Testis (tissue), 3 donors: ENCODE results near the gene TTLL9. TPM values are rescaled to one million over a fixed set of nuclear protein-coding genes. Genes with fewer than 3 reads are reported as not detected.
"Not testable (repeated sequence)": the region's sequence is repeated elsewhere in the genome, so short reads cannot be mapped to it uniquely, and the experiment has no call there.

Experiments
- DNase-seq: peaks from one replicate; pipeline ENCODE4 v3.0.0-alpha.2; 2019
- H3K27ac ChIP-seq, 2 donors: fragments of 200-600 bp; sonication (generic); one replicate each; pipeline ENCODE4 v1.5.1; 2019
- H3K27me3 ChIP-seq: fragments of 200-600 bp; sonication (generic); one replicate; pipeline ENCODE4 v1.5.1; 2019
- H3K36me3 ChIP-seq: fragments of 200-600 bp; sonication (generic); one replicate; pipeline ENCODE4 v1.5.1; 2017; ENCODE audit warnings: low read depth; ENCODE audit errors: missing control alignments
- H3K4me1 ChIP-seq: fragments of 200-600 bp; sonication (generic); one replicate; pipeline ENCODE4 v1.5.1; 2019
- H3K4me3 ChIP-seq, 2 donors: fragments of 200-600 bp; sonication (generic); one replicate each; pipeline ENCODE4 v1.5.1; 2017 to 2019
- H3K9me3 ChIP-seq: fragments of 200-600 bp; sonication (generic); one replicate; pipeline ENCODE4 v1.5.1; 2017
- CTCF ChIP-seq, 3 experiments: fragments of 450-650 bp in 2 of 3; fragments of 200-600 bp in 1 of 3; sonication (generic) in 1 of 3; IDR thresholded peaks; one replicate each; pipeline ENCODE4 v1.5.1; 2016 to 2019; ENCODE audit warnings: antibody characterized with exemption in 3 of 3, mild to moderate bottlenecking in 2 of 3, moderate library complexity in 1 of 3
- POLR2A ChIP-seq: fragments of 450-650 bp; IDR thresholded peaks from one replicate; pipeline ENCODE4 v1.6.1; 2017; ENCODE audit warnings: antibody characterized with exemption, mild to moderate bottlenecking, moderate library complexity
- WGBS, 2 donors: methylation state at CpG; one replicate each; pipeline ENCODE4 v1.1.5; 2018; 5-methylcytosine and 5-hydroxymethylcytosine counted together
- intact Hi-C: fragments of 100-400 bp; cut with DNase I; formaldehyde crosslinking; loops from one replicate; pipeline ENCODE4 v1.15.1; 2023; ENCODE audit warnings: low total_unique reads
- polyA plus RNA-seq: library from polyadenylated mRNA; stranded (reverse); fragments of 350-450 nt; fragmentation: Illumina TruSeq; extraction: RNeasy Lipid Tissue Mini Kit (QIAGEN cat#74804); gene quantifications from one replicate; pipeline ENCODE4 v1.2.3, GENCODE V29; 2014; ENCODE audit warnings: low read depth, low replicate concordance; ENCODE audit not compliant: insufficient read depth
- total RNA-seq, 2 donors: library from RNA; depleted of rRNA; stranded (reverse); fragments of >200 nt; gene quantifications; one replicate each; pipeline ENCODE4 v1.2.3, GENCODE V29; 2016

Gene TTLL9
- total and polyA plus RNA-seq, 3 donors from 2014 or later, result 8.7 to 32.7 (median 19.1) TPM

- no peak overlapping the region for H3K27ac ChIP-seq
- intact Hi-C loops, result loop anchor here (10.0 kb wide), 1 partner anchor 131 kb away; the partner anchor contains the start of gene PDRG1
- H3K27me3 ChIP-seq, result no peaks in the 10 kb centered on the region
- 65 to 68% methylated on average over 4 of the region's 4 CpGs for WGBS, 2 donors
- H3K4me1 ChIP-seq, result peaks cover 10% of the 10 kb centered on the region
- no peaks in the 10 kb centered on the region for H3K9me3 ChIP-seq
- H3K4me3 ChIP-seq, result no peak overlapping the region
- no peak for DNase-seq
- no peak for TF ChIP-seq CTCF (IDR thresholded peaks at IDR 0.05)
- TF ChIP-seq POLR2A, result no peak
- no peaks in the 10 kb centered on the region for H3K36me3 ChIP-seq
Measured at GRCh38 chr20:31824125-31824485, 46.3 kb upstream of the TTLL9 start.

- Histone ChIP-seq H3K36me3 (no peaks in the 10 kb centered on the region), H3K27me3 (no peaks in the 10 kb centered on the region), H3K27ac (no peak overlapping the region), H3K9me3 (no peaks in the 10 kb centered on the region), H3K4me1 (peaks cover 10% of the 10 kb centered on the region), H3K4me3 (no peak overlapping the region)
- no peak for DNase-seq
- no peak for TF ChIP-seq POLR2A
- no peak for TF ChIP-seq CTCF (IDR thresholded peaks at IDR 0.05)
- intact Hi-C loops, result loop anchor here (10.0 kb wide), 1 partner anchor 130 kb away; the partner anchor contains the start of gene PDRG1
- 78 to 86% methylated on average over 14 of the region's 14 CpGs for WGBS, 2 donors
Measured at GRCh38 chr20:31824554-31825313, 45.7 kb upstream of the TTLL9 start.

GRCh38 chr20:31826074-31826473 is 44.4 kb upstream of the TTLL9 start:
- Histone ChIP-seq H3K36me3 (no peaks in the 10 kb centered on the region), H3K4me1 (peaks cover 10% of the 10 kb centered on the region), H3K9me3 (no peaks in the 10 kb centered on the region), H3K27ac (no peak overlapping the region), H3K4me3 (no peak overlapping the region), H3K27me3 (no peaks in the 10 kb centered on the region)
- DNase-seq, result no peak
- TF ChIP-seq CTCF (IDR thresholded peaks at IDR 0.05) (no peak), POLR2A (no peak)
- WGBS, 2 donors, result 93 to 97% methylated on average over 5 of the region's 5 CpGs
- intact Hi-C loops, result loop anchor here (10.0 kb wide), 1 partner anchor 129 kb away; the partner anchor contains the start of gene PDRG1

GRCh38 chr20:31827059-31827458 is 43.4 kb upstream of the TTLL9 start:
- intact Hi-C loops, result loop anchor here (10.0 kb wide), 1 partner anchor 128 kb away; the partner anchor contains the start of gene PDRG1
- Histone ChIP-seq H3K4me3 (no peak overlapping the region), H3K36me3 (no peaks in the 10 kb centered on the region), H3K4me1 (peaks cover 10% of the 10 kb centered on the region), H3K27ac (no peak overlapping the region), H3K27me3 (no peaks in the 10 kb centered on the region), H3K9me3 (no peaks in the 10 kb centered on the region)
- 85 to 89% methylated on average over 2 of the region's 2 CpGs for WGBS, 2 donors
- DNase-seq, result no peak
- TF ChIP-seq POLR2A (no peak), CTCF (IDR thresholded peaks at IDR 0.05) (no peak)

GRCh38 chr20:31828016-31828415 is 42.4 kb upstream of the TTLL9 start:
- not testable (repeated sequence) for DNase-seq, H3K27ac ChIP-seq, H3K36me3 ChIP-seq, H3K4me1 ChIP-seq, H3K27me3 ChIP-seq, H3K9me3 ChIP-seq, H3K4me3 ChIP-seq
- 94 to 97% methylated on average over 11 of the region's 11 CpGs for WGBS, 2 donors
- intact Hi-C loops, result loop anchor here (10.0 kb wide), 1 partner anchor 127 kb away; the partner anchor contains the start of gene PDRG1
